NCI-H82 treated with DMSO at 0.1 percent for 48 hours (cell line): Measurements from ENCODE around the gene SGPL1.
"Not testable (repeated sequence)": the region's sequence is repeated elsewhere in the genome, so short reads cannot be mapped to it uniquely, and the experiment has no call there.

ENCODE experiments used
- DNase-seq: peaks from one replicate; lab custom pipeline; 2025; ENCODE audit not compliant: unreplicated experiment; lab: John Stamatoyannopoulos, UW

SGPL1 gene

GRCh38 chr10:70918851-70919530, 103.2 kb downstream of the SGPL1 start:
- peak; percentile 5 for DNase-seq

DNA sequence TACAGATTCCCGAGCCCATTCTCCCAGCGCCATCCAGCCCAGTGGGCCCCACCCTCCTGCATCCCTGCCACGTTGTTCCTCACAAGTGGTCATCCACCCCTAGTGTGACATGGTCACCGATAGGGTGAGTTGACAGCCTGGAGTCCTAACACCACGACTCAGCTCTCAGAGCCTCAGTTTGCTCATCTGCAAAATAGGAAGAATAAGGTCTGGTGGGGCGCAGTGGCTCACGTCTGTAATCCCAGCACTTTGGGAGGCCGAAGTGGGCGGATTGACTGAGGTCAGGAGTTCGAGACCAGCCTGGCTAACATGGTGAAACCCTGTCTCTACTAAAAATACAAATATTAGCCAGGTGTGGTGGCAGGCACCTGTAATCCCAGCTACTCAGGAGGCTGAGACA, 104.2 kb downstream of the SGPL1 start:
- not testable (repeated sequence) for DNase-seq

DNA sequence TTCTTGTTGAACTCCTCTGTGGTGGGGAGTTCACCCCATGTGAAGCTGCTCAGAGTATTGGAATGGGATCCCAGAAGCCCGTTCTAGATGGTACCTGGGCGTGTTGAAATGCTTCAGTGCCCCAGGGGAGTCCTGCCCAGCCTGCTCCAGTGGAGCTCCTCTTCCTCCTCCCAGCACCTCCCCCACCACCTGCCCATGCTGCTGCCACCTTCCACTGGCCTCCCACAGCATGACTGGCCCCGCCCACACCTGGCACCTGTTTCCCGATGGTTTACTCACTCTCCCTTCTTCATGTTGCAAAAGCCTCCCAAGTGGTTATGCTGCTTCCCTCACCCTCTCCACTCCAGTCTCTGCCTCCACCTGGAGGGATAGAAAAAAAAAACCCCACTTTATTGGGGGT, 104.8 kb downstream of the SGPL1 start:
- DNase-seq: no peak

- DNase-seq: no peak
Measured at GRCh38 chr10:70921285-70921684, 105.5 kb downstream of the SGPL1 start.

GRCh38 chr10:70923696-70924095, 107.9 kb downstream of the SGPL1 start:
- no peak for DNase-seq

DNA sequence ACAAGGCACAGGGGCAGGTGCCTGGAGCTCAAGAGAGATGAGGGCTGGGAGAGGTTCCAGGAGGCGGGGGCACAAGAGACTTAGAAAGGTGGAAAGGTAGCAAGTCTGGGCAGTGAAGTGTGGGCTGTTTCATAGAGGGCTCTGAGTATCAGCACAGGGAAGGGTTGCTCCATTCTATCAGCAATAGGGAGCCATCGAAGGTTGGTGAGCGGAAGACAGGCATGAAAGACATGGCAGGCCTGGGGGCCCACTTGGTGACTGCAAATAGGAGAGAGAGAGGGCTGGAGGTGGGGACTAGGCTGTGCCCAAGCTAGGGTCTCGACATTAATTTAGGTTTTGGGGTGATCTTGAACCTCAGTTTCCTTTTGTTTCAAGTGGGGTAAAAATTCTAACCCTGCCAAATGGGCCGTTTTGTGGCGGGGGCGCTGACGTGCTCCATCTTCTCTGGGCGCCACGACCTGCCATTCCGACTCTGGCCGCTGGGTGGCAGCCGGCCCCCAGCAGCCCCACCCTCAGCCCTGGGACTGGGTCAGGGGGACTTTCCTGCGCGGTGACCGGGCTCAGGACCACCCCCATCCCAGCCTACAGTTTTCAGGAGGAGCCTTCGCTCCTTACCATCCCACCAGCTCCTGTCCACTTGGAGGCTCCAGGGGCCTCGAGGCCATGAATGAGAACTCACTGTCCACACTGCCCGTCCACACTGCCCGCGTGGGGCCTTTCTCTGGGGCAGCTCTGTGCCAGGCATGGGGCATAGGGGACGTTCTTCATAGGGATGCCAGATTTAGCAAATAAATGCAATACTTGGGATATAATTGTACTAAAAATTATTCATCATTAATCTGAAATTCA, 109.9 kb downstream of the SGPL1 start:
- peak; percentile 8 for DNase-seq

DNA sequence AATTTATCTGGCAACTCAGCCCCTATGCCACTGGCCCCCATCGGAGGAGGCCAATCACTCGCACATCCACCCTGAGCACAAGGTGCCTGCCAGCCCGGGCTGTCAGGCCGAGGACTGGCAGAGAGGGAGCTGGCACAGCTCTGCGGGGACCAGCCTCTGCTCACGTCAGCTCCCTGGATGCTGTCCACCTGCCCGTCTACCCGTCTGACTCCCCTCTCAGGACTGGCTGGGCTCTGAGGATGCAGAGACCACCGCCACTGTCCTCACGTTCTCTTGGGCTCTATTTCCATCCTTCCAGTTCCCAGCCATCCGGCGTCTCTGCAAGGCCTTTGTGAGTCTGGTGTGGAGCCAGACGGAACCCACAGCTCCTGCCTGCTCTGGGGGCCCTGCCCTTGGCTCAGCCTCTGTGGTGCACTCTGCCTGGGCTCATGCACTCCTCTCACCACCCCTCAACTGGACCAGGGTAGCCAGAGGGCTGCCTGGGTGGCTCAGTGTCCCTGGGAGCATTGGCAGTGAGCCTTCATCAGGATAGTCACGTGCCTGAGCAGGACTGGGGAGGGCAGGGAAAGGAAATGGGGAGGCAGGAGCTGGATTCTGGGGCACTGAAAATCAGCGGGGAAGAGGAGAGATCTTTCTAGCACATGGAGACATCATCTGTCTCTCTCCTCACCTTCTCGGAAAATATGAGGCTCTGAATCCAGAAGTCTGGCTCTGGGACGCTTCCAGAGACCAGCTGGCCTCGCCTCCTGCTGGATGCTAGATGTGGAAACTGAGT, 110.7 kb downstream of the SGPL1 start:
- no peak for DNase-seq

DNA sequence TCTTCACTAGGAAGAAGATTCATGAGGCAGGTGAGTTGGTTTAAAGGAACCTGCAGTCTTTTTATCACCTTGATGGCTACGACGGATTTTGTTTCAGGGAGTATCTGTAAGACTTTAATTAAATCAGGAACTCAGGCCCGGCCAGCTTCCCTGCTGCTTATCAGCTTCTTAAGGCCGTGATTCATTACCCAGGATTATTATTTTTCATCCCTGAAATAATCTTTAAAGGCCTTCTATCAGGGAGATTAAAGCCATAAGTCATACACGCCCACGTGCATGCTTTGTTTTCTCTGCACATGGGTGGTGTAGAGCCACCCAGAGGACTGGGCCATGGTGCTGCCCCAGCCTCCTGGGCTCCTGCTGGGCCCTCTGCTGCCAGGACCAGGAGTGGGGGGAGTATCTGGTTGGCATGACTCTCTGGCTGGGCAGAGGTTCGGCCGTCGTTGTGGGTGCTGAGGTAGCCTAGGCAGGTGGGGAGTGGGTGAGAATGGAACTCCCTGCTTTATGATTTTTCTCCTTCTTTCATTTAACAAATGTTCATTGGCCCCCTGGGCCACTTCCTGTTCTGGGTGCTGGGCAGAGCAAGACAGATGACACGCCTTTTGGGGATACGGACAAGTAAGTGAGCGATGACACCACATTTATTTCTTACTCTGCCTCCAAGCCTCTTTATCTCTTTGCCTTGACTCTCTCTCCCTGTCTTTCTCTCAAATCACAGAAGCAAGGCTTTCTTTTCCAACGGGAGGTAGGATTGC, 111.6 kb downstream of the SGPL1 start:
- peak; percentile 74 for DNase-seq

- DNase-seq: no peak
Measured at GRCh38 chr10:70928140-70928539, 112.4 kb downstream of the SGPL1 start.

DNA sequence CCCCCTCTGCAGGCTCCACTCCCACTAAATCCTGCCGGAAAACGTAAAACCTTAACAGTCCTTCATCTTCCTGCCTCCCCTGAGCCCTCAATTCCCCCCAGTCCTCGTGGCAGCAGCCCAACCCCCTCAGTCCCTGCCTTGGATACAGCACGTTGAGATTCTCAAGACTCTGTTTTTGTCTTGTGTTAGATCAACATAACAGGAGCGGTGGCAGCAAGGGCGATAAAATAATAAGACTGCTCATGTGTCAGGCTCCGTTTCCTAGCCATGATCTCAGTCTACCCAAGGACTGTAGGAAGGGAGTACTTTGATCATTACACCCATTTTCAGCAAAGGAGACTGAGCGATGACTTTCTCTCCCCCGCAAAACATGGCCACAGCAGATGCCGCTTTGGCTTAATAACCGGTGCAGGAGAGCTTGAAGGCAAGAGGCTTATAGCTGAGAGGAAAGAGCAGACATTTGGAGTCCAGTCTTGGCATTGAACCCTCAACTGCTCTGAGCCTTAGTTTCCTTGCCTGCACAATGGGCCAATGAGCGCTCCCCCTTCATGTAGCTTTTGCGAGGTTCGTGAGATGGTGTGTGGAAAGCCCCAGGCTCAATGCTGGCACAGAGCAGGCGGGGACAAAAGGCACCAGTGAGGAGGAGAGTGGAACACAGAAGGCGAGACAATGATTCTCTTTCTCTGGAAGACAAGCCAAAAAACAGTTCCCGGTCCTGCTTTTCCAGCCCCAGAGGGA, 114.7 kb downstream of the SGPL1 start:
- DNase-seq: peak; percentile 23
